GM19025 (cell line): ENCODE results near the gene CCL8.

Experiments used
- ATAC-seq: cut with Tn5 transposase; IDR thresholded peaks from one replicate; pipeline ENCODE4 v1.9.1; 2021; ENCODE audit warnings: mild to moderate bottlenecking, low read depth, moderate library complexity; ENCODE audit not compliant: unreplicated experiment

Gene CCL8

GRCh38 chr17:34366010-34366409, 46.8 kb downstream of the CCL8 start:
- no peak for ATAC-seq

GRCh38 chr17:34366529-34367107, 47.4 kb downstream of the CCL8 start:
- no peak for ATAC-seq

GRCh38 chr17:34367486-34368195, 48.4 kb downstream of the CCL8 start:
- no peak for ATAC-seq

GRCh38 chr17:34368196-34368945, 49.1 kb downstream of the CCL8 start:
- no peak for ATAC-seq

GRCh38 chr17:34368946-34369500, 49.8 kb downstream of the CCL8 start:
- no peak for ATAC-seq

GRCh38 chr17:34369571-34369970, 50.3 kb downstream of the CCL8 start:
- ATAC-seq = no peak

- no peak for ATAC-seq
Measured at GRCh38 chr17:34370376-34370996, 51.3 kb downstream of the CCL8 start.

GRCh38 chr17:34370997-34371395, 51.8 kb downstream of the CCL8 start:
- ATAC-seq = no peak
